H9 (cell line): Measurements from ENCODE around the gene OR6M1. TPM values are rescaled to one million over a fixed set of nuclear protein-coding genes. Genes with fewer than 3 reads are reported as not detected.
A peak's percentile ranks its signal among the peaks of the same experiment; 100 is the strongest.

Experiments
- DNase-seq: peaks from one replicate; pipeline ENCODE4 v3.0.0-alpha.2; 2017
- H2AFZ ChIP-seq: one replicate; pipeline ENCODE4 v1.6.1; 2013; ENCODE audit warnings: mild to moderate bottlenecking, low read length, control low read depth, moderate library complexity
- H2AK5ac ChIP-seq: 2 replicates; pipeline ENCODE4 v1.6.1; 2013; ENCODE audit warnings: low read length, control low read depth, mixed read lengths; ENCODE audit not compliant: insufficient read length
- H2BK120ac ChIP-seq: one replicate; pipeline ENCODE4 v1.6.1; 2013; ENCODE audit warnings: low read depth, mild to moderate bottlenecking, low read length, control low read depth, inconsistent platforms; ENCODE audit not compliant: poor library complexity, severe bottlenecking
- H2BK12ac ChIP-seq: 2 replicates; pipeline ENCODE4 v1.6.1; 2013; ENCODE audit warnings: low read length, control low read depth, mixed read lengths, low read depth; ENCODE audit not compliant: insufficient read length
- H2BK15ac ChIP-seq: 2 replicates; pipeline ENCODE4 v1.6.1; 2013; ENCODE audit warnings: low read depth, low read length, control low read depth
- H2BK20ac ChIP-seq: one replicate; pipeline ENCODE4 v1.6.1; 2013; ENCODE audit warnings: low read depth, mild to moderate bottlenecking, low read length, control low read depth, inconsistent platforms; ENCODE audit not compliant: poor library complexity, severe bottlenecking
- H2BK5ac ChIP-seq: 2 replicates; pipeline ENCODE4 v1.6.1; 2013; ENCODE audit warnings: low read length, control low read depth, mixed read lengths; ENCODE audit not compliant: insufficient read length
- H3K14ac ChIP-seq: 2 replicates; pipeline ENCODE4 v1.6.1; 2013; ENCODE audit warnings: low read length, control low read depth; ENCODE audit not compliant: insufficient read depth
- H3K18ac ChIP-seq: 2 replicates; pipeline ENCODE4 v1.6.1; 2013; ENCODE audit warnings: low read depth, mild to moderate bottlenecking, mixed read lengths, low read length, control low read depth; ENCODE audit not compliant: insufficient read length
- H3K23ac ChIP-seq: 2 replicates; pipeline ENCODE4 v1.6.1; 2013; ENCODE audit warnings: low read length, control low read depth, mixed read lengths, low read depth; ENCODE audit not compliant: insufficient read length
- H3K23me2 ChIP-seq: 2 replicates; pipeline ENCODE4 v1.6.1; 2013; ENCODE audit warnings: low read depth, mild to moderate bottlenecking, mixed read lengths, low read length, control low read depth; ENCODE audit not compliant: insufficient read length, poor library complexity, severe bottlenecking
- H3K27ac ChIP-seq: 2 replicates; pipeline ENCODE4 v1.5.1; 2013; ENCODE audit warnings: low read length, control low read depth, mixed read lengths, low read depth; ENCODE audit not compliant: insufficient read length
- H3K27me3 ChIP-seq: 2 replicates; pipeline ENCODE4 v1.6.1; 2013; ENCODE audit warnings: low read length, control low read depth, inconsistent platforms; ENCODE audit not compliant: insufficient read depth
- H3K4ac ChIP-seq: 2 replicates; pipeline ENCODE4 v1.6.1; 2013; ENCODE audit warnings: low read depth, mild to moderate bottlenecking, control low read depth, inconsistent platforms, low read length, moderate library complexity
- H3K4me1 ChIP-seq: 2 replicates; pipeline ENCODE4 v1.6.1; 2013; ENCODE audit warnings: low read length, control low read depth, inconsistent platforms; ENCODE audit not compliant: insufficient read depth
- H3K4me2 ChIP-seq: 2 replicates; pipeline ENCODE4 v1.6.1; 2013; ENCODE audit warnings: low read length, control low read depth, mixed read lengths; ENCODE audit not compliant: insufficient read length, insufficient read depth
- H3K56ac ChIP-seq: 2 replicates; pipeline ENCODE4 v1.6.1; 2013; ENCODE audit warnings: low read depth, mild to moderate bottlenecking, mixed read lengths, low read length, control low read depth; ENCODE audit not compliant: insufficient read length
- H3K79me1 ChIP-seq: 2 replicates; pipeline ENCODE4 v1.6.1; 2013; ENCODE audit warnings: low read depth, mild to moderate bottlenecking, moderate library complexity, low read length, control low read depth, inconsistent platforms; ENCODE audit not compliant: insufficient read depth, poor library complexity, severe bottlenecking
- H3K79me2 ChIP-seq: 2 replicates; pipeline ENCODE4 v1.6.1; 2013; ENCODE audit warnings: low read length, control low read depth, inconsistent platforms; ENCODE audit not compliant: insufficient read depth
- H3K9ac ChIP-seq: 2 replicates; pipeline ENCODE4 v1.6.1; 2013; ENCODE audit warnings: low read length, control low read depth, mixed read lengths; ENCODE audit not compliant: insufficient read length; ENCODE audit errors: extremely low read depth
- H3K9me3 ChIP-seq: one replicate; pipeline ENCODE4 v1.6.1; 2013; ENCODE audit warnings: low read depth, low read length, inconsistent platforms; ENCODE audit not compliant: control insufficient read depth
- H3T11ph ChIP-seq: one replicate; pipeline ENCODE4 v1.6.1; 2013; ENCODE audit warnings: mild to moderate bottlenecking, low read length, control low read depth, inconsistent platforms
- H4K20me1 ChIP-seq: one replicate; pipeline ENCODE4 v1.6.1; 2013; ENCODE audit not compliant: control insufficient read depth, insufficient read length, insufficient read depth
- H4K5ac ChIP-seq: 2 replicates; pipeline ENCODE4 v1.6.1; 2013; ENCODE audit warnings: low read depth, mild to moderate bottlenecking, mixed read lengths, low read length, control low read depth; ENCODE audit not compliant: insufficient read length
- H4K8ac ChIP-seq: replicated peaks from 2 replicates; pipeline ENCODE4 v1.6.1; 2013; ENCODE audit warnings: low read length, control low read depth, mixed read lengths, low read depth; ENCODE audit not compliant: insufficient read length
- H4K91ac ChIP-seq: 2 replicates; pipeline ENCODE4 v1.6.1; 2013; ENCODE audit warnings: low read depth, mild to moderate bottlenecking, moderate library complexity, mixed read lengths, low read length, control low read depth; ENCODE audit not compliant: insufficient read length
- H3K27ac Mint-ChIP-seq, 3 experiments: 2 replicates in 2 of 3; 3 replicates in 1 of 3; pipeline ENCODE4 v1.8.0; 2020 to 2021; ENCODE audit warnings: mixed read lengths in 3 of 3, mild to moderate bottlenecking in 1 of 3, moderate library complexity in 1 of 3
- H3K27me3 Mint-ChIP-seq: 2 replicates; pipeline ENCODE4 v1.8.0; 2021; ENCODE audit warnings: low read depth, mild to moderate bottlenecking, moderate library complexity, mixed read lengths
- H3K36me3 Mint-ChIP-seq, 3 experiments: 2 replicates in 2 of 3; 3 replicates in 1 of 3; pipeline ENCODE4 v1.8.0; 2020 to 2021; ENCODE audit warnings: low read depth in 3 of 3, mixed read lengths in 3 of 3; ENCODE audit not compliant: insufficient read depth in 1 of 3
- H3K4me1 Mint-ChIP-seq, 2 experiments: 2 replicates each; pipeline ENCODE4 v1.8.0; 2020; ENCODE audit warnings: mixed read lengths in 2 of 2
- H3K4me3 Mint-ChIP-seq, 2 experiments: 2 replicates in 1 of 2; 3 replicates in 1 of 2; pipeline ENCODE4 v1.8.0; 2020 to 2021; ENCODE audit warnings: mild to moderate bottlenecking in 2 of 2, mixed read lengths in 2 of 2, moderate library complexity in 1 of 2
- H3K9me3 Mint-ChIP-seq, 2 experiments: 2 replicates in 1 of 2; 3 replicates in 1 of 2; pipeline ENCODE4 v1.8.0; 2020; ENCODE audit warnings: mild to moderate bottlenecking in 2 of 2, mixed read lengths in 2 of 2, moderate library complexity in 1 of 2
- WGBS: extraction: QIAGEN DNeasy Blood & Tissue Kit; methylation state at CpG from one replicate; pipeline ENCODE4 v1.1.7; 2013; ENCODE audit warnings: missing lambda C conversion rate, low lambda C conversion rate, mixed read lengths; ENCODE audit not compliant: insufficient read length; ENCODE audit errors: extremely low coverage; 5-methylcytosine and 5-hydroxymethylcytosine counted together
- total RNA-seq: library from RNA; stranded (reverse); gene quantifications from 2 replicates; pipeline ENCODE4 v1.2.1, GENCODE V29; 2021
- TF ChIP-seq, protein P1 (sequence below): fragments of 200-600 bp; sonication (generic); conservative IDR thresholded peaks from 3 replicates; pipeline ENCODE4 v1.8.0; 2021; ENCODE audit warnings: antibody characterized with exemption, mild to moderate bottlenecking

The OR6M1 gene
- total RNA-seq, 1 experiment from 2014 or later, result not detected

DNA sequence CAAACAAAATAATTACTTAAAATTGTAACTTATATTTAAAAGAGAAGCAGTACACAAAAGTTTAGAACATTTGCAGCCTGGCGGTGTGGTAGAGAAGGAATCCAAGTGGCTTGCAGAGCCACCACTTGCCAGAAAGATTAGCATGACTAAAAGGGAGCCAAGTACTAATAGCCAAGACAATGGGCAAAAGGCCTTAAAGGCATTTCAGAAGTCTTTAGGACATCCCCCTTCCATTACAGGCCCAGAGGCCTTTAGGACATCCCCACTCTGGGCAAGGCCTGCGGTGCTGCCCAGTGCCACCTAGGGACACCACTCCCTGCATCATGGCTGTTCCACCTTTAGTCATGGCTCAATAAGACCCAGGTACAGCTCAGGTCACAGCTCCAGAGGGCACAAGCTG is 46.9 kb upstream of the OR6M1 start:
- peaks cover 11 to 15% of the 10 kb centered on the region in 2 experiments for H3K4me1 Mint-ChIP-seq
- peak; percentile 43 for DNase-seq
- Histone ChIP-seq H3K27me3 (no peaks in the 10 kb centered on the region), H3K4me2 (no peak overlapping the region), H4K20me1 (no peaks in the 10 kb centered on the region), H4K91ac (no peak overlapping the region), H4K5ac (no peak overlapping the region), H2BK15ac (no peak overlapping the region), H3K9ac (no peak overlapping the region), H3K23ac (no peak overlapping the region), H3K56ac (no peak overlapping the region), H3T11ph (no peak overlapping the region), H3K9me3 (no peaks in the 10 kb centered on the region), H3K27ac (no peak overlapping the region), H2BK120ac (no peak overlapping the region), H3K23me2 (no peaks in the 10 kb centered on the region), H2BK20ac (no peak overlapping the region), H2AFZ (no peak overlapping the region), H3K4ac (no peak overlapping the region), H3K4me1 (no peaks in the 10 kb centered on the region; the same call in 1 of the 2 replicates), H3K79me1 (no peaks in the 10 kb centered on the region), H4K8ac (no peak overlapping the region), H2AK5ac (no peak overlapping the region), H2BK5ac (no peak overlapping the region), H2BK12ac (no peak overlapping the region), H3K18ac (no peak overlapping the region), H3K14ac (no peak overlapping the region), H3K79me2 (no peaks in the 10 kb centered on the region)
- H3K9me3 Mint-ChIP-seq, result peaks cover 29 to 36% of the 10 kb centered on the region in 2 experiments
- H3K27me3 Mint-ChIP-seq, result peaks cover 3% of the 10 kb centered on the region
- TF ChIP-seq, protein P1, sequence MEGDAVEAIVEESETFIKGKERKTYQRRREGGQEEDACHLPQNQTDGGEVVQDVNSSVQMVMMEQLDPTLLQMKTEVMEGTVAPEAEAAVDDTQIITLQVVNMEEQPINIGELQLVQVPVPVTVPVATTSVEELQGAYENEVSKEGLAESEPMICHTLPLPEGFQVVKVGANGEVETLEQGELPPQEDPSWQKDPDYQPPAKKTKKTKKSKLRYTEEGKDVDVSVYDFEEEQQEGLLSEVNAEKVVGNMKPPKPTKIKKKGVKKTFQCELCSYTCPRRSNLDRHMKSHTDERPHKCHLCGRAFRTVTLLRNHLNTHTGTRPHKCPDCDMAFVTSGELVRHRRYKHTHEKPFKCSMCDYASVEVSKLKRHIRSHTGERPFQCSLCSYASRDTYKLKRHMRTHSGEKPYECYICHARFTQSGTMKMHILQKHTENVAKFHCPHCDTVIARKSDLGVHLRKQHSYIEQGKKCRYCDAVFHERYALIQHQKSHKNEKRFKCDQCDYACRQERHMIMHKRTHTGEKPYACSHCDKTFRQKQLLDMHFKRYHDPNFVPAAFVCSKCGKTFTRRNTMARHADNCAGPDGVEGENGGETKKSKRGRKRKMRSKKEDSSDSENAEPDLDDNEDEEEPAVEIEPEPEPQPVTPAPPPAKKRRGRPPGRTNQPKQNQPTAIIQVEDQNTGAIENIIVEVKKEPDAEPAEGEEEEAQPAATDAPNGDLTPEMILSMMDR, result no peak
- no peak overlapping the region for H3K27ac Mint-ChIP-seq
- no CpG with 5 or more reads among the region's 2 CpGs for WGBS
- H3K4me3 Mint-ChIP-seq, result no peak overlapping the region
- H3K36me3 Mint-ChIP-seq, result peaks cover 24 to 42% (median 27%) of the 10 kb centered on the region in 3 experiments
